ENCODE measurements around the gene SLC9A9.
A peak's percentile ranks its signal among the peaks of the same experiment; 100 is the strongest.

Gene SLC9A9

GRCh38 chr3:143634991-143635390, 213.3 kb downstream of the SLC9A9 start:
- peak; percentile 71 for DNase-seq

- no peak for DNase-seq
These were observed 213.8 kb downstream of the SLC9A9 start for GRCh38 chr3:143634427-143634826.

- no peak for DNase-seq
These were observed 214.5 kb downstream of the SLC9A9 start for GRCh38 chr3:143633816-143634215.

DNA sequence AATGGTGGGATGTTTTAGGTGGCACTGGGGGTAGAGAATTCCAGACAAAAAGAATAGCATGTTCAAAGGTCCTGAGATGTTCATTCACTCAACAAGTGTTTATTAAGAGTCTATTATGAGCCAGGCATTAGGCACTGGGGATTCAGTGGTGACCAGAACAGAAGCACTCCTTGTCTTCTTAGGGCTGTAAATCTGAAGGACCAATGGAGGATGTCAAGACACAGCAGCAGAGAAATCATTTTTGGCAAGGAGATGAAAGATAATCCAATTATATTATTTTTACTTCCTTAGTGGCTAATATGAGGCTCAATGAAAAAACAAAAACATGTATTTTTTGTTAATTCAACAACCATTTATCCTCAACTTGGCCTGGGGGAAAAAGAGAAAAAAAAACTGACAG, 218.5 kb downstream of the SLC9A9 start:
- no peak for DNase-seq

GRCh38 chr3:143628971-143629370, 219.3 kb downstream of the SLC9A9 start:
- no peak for DNase-seq

GRCh38 chr3:143627336-143627735, 220.9 kb downstream of the SLC9A9 start:
- DNase-seq: no peak

GRCh38 chr3:143619231-143619630, 229.0 kb downstream of the SLC9A9 start:
- no peak for DNase-seq

DNA sequence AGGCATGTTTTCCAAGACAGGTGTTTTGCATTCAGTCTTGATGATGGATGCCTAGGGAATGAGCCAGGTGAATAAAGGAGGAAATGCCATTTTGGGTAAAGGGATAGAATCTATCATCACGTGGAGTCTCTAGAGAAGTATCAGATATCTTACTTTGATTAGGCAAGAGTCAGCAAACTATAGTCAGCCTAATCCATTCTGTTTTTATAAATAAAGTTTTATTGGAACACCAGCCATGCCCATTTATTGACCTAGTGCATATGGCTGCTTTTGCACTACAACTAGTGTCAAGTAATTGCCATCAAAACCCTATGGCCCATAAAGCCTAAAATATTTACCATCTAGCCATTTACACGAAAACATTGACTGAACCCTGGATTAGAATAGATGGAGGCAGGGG, 231.2 kb downstream of the SLC9A9 start:
- no peak for DNase-seq

- no peak for DNase-seq
These were observed 235.0 kb downstream of the SLC9A9 start for GRCh38 chr3:143613226-143613625.

DNA sequence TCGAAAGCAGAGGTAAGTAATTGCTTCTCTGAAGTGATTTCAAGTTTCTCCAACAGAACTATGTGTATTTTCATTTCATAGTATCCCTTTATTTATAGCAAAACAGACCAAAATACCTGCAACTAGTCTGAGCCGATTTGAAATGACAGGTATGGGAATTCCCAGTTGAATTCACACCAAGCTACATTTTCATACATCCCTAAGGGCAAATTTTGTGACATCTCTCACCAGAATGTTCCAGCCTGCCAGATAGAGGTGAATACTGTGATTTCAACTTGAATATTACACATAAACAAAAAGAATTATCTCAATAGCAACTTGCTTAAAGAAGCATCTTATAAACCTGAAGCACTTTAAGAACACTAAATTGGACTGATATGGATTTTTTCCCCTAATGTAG, 235.7 kb downstream of the SLC9A9 start:
- no peak for DNase-seq

DNA sequence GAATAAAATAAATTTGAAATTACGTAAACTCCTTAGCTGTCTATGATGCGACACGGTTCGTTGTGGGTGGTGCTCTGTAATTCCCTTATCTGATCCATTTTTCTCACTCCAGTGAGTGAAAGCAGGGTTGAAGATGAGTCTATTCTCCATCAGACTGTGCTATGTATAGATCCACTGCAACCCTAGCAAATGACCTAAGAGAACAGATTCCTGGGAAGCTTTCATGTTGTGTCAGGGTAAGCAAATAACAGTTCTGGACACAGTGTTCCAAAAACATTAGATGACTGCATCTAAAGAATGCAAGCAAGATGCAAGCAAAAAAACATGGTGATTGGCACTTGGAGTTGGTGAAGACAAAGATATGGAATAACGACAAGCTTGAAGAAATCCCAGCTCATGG, 239.3 kb downstream of the SLC9A9 start:
- no peak for DNase-seq

GRCh38 chr3:143605233-143605950, 242.9 kb downstream of the SLC9A9 start:
- DNase-seq: no peak

GRCh38 chr3:143604402-143605185, 243.7 kb downstream of the SLC9A9 start:
- DNase-seq: no peak

DNA sequence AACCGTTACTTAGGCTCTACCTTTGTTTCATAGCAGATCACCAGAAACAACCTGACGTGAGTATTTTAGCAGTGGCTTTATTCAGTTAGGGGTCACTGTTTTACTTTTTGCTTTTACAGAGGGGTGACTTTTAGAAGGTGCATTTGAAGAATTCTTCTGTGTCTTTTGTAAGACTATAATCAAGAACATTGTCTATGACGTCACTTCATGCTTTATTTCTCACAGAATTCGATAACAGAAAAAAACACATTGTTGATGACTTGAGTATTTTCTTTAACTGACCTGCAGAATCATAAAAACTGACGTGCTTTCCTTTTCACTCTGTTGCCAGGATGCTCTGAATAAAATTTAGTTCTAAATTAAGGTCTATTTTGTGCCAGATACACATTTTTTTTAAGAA, 244.5 kb downstream of the SLC9A9 start:
- DNase-seq: no peak

GRCh38 chr3:143601723-143602484, 246.4 kb downstream of the SLC9A9 start:
- DNase-seq: peak; percentile 22

DNA sequence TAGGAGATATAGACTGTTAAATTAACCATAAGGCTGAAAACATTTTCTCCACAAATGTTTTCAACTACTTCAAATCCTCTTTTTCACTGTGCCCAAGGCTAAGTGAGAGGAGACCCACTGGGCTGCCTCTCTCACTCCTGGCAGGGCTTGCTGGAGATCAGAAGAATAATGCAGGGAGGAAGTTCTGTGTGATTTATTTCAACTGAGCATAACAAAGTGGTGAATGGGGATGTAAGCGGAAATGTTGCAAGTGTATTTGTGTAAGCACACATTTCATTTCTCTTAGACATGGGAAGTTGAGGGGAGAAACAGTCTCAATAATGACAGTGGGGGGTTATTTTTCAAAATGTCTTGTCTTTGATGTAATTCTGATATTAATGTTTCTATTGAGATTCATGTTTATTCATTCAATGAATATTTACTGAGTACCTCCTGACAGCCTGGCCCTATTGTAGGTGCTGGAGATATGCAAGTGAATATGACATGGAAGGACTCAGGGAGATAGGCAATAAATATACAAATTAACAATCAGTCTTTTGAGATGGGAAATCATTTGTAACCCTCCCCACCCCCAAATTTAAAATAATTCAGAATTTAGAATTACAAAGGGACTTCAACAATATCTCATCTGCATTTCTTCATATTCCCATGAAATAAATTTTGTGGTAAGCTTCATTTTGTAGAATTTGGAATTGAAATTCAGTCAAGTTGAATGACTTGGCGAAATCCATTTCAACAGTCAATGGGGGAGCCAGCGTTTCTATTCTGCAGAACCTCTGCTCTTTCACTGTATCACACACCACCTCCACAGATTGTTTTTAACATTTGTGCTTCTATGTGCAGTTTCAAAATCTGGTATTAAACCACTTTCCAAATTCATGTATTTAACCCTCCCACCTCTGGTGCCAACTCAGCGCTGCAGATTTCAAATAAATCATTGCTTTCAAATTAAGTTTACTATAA, 247.2 kb downstream of the SLC9A9 start:
- DNase-seq: no peak

- DNase-seq: no peak
These were observed 250.3 kb downstream of the SLC9A9 start for GRCh38 chr3:143597774-143598652.

GRCh38 chr3:143596957-143597642, 251.2 kb downstream of the SLC9A9 start:
- DNase-seq: no peak

- no peak for DNase-seq
These were observed 252.7 kb downstream of the SLC9A9 start for GRCh38 chr3:143595456-143596077.

DNA sequence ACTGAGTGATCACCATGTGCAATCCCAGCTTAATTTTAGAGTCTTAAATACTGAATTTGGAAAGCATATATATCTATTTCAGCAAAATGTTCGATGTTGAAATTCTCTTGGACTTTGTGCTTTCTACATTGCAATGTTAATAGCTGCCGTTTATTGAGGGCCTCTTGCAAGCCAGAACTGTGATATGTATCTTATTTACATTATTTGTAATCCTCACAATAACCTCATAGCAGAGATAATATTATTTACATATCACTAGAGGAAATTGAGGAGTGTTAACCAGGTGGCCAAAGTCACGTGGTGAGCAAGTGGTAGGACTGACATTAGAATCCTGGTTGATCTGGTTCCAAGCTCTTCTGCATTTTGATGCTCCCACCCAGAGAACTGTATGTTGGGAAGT, 254.1 kb downstream of the SLC9A9 start:
- peak; percentile 28 for DNase-seq
